ENCODE measurements around the gene DMWD. TPM values are rescaled to one million over a fixed set of nuclear protein-coding genes. Genes with fewer than 3 reads are reported as not detected.

Gene DMWD
- total RNA-seq, 2 experiments from 2014 or later, result 23.5 to 26.0 TPM

GRCh38 chr19:45766296-45766868 lies 26.3 kb downstream of the DMWD start:
- Mint-ChIP-seq H3K4me3 (no peak overlapping the region), H3K36me3 (ENCODE audit: low read depth) (no peaks in the 10 kb centered on the region), H3K9me3 (no peaks in the 10 kb centered on the region), H3K27ac (no peak overlapping the region), H3K4me1 (ENCODE audit: low read depth) (peaks cover 12% of the 10 kb centered on the region), H3K27me3 (peaks cover 15% of the 10 kb centered on the region)
- CTCF ChIA-PET, result interaction anchor here (1.0 to 5.1 kb wide), 2 partner anchors 13 to 50 kb away, joined by 4 to 52 read pairs; partner anchors contain the start of gene RSPH6A
- ATAC-seq (no peak), DNase-seq (no peak)
- TF ChIP-seq CTCF (IDR thresholded peaks at IDR 0.05), result no peak
- POLR2A ChIA-PET, result interaction anchor here (1.0 to 4.2 kb wide), 2 partner anchors 33 to 35 kb away, joined by 4 to 27 read pairs; partner anchors contain the start of gene FBXO46
- intact Hi-C loops (cut with micrococcal nuclease), result no loop called here

- DNase-seq, result no peak
- no peak for ATAC-seq
- peaks cover 11% of the 10 kb centered on the region for H3K27me3 Mint-ChIP-seq
- TF ChIP-seq CTCF (IDR thresholded peaks at IDR 0.05), result no peak
- no peak overlapping the region for H3K4me3 Mint-ChIP-seq
- H3K9me3 Mint-ChIP-seq, result no peaks in the 10 kb centered on the region
- CTCF ChIA-PET, result no interaction called here
- H3K27ac Mint-ChIP-seq, result no peak overlapping the region
- H3K36me3 Mint-ChIP-seq (ENCODE audit: low read depth), result no peaks in the 10 kb centered on the region
- intact Hi-C loops (cut with micrococcal nuclease), result no loop called here
- peaks cover 8% of the 10 kb centered on the region for H3K4me1 Mint-ChIP-seq (ENCODE audit: low read depth)
- POLR2A ChIA-PET, result interaction anchor here (0.6 kb wide), 1 partner anchor 29 kb away, joined by 3 read pairs; no protein-coding TSS in a partner anchor
These were observed 26.8 kb downstream of the DMWD start for GRCh38 chr19:45765702-45766295.

- POLR2A ChIA-PET, result interaction anchor here (0.6 kb wide), 1 partner anchor 28 kb away, joined by 3 read pairs; no protein-coding TSS in a partner anchor
- H3K27me3 Mint-ChIP-seq, result peaks cover 11% of the 10 kb centered on the region
- H3K4me3 Mint-ChIP-seq, result no peak overlapping the region
- DNase-seq (no peak), ATAC-seq (no peak)
- intact Hi-C loops (cut with micrococcal nuclease), result no loop called here
- peaks cover 6% of the 10 kb centered on the region for H3K4me1 Mint-ChIP-seq (ENCODE audit: low read depth)
- CTCF ChIA-PET, result interaction anchor here (2.0 kb wide), 1 partner anchor 85 kb away, joined by 4 read pairs; no protein-coding TSS in a partner anchor
- H3K9me3 Mint-ChIP-seq, result no peaks in the 10 kb centered on the region
- TF ChIP-seq CTCF (IDR thresholded peaks at IDR 0.05), result no peak
- no peak overlapping the region for H3K27ac Mint-ChIP-seq
- no peaks in the 10 kb centered on the region for H3K36me3 Mint-ChIP-seq (ENCODE audit: low read depth)
These were observed 27.5 kb downstream of the DMWD start for GRCh38 chr19:45764945-45765701.

- ATAC-seq (no peak), DNase-seq (no peak)
- Mint-ChIP-seq H3K4me3 (no peak overlapping the region), H3K27me3 (peaks cover 11% of the 10 kb centered on the region), H3K9me3 (no peaks in the 10 kb centered on the region), H3K36me3 (ENCODE audit: low read depth) (no peaks in the 10 kb centered on the region), H3K27ac (no peak overlapping the region), H3K4me1 (ENCODE audit: low read depth) (peaks cover 3% of the 10 kb centered on the region)
- TF ChIP-seq CTCF (IDR thresholded peaks at IDR 0.05), result no peak
- ChIA-PET POLR2A (no interaction called here), CTCF (interaction anchor here (2.0 kb wide), 1 partner anchor 85 kb away, joined by 4 read pairs; no protein-coding TSS in a partner anchor)
- intact Hi-C loops (cut with micrococcal nuclease), result no loop called here
These were observed 28.2 kb downstream of the DMWD start for GRCh38 chr19:45764475-45764874.

All from activated CD8-positive, alpha-beta T cell treated with anti-CD3 and anti-CD28 coated beads for 36 hours (primary cell).